Fibroblast of peridontal ligament (primary cell): ENCODE measurements around the gene TBC1D23.
"Not testable (repeated sequence)": the region's sequence is repeated elsewhere in the genome, so short reads cannot be mapped to it uniquely, and the experiment has no call there.

Experiments used
- DNase-seq: peaks from one replicate; pipeline ENCODE4 v3.0.0-alpha.2; 2010; ENCODE audit errors: extremely low read depth

TBC1D23 gene

DNA sequence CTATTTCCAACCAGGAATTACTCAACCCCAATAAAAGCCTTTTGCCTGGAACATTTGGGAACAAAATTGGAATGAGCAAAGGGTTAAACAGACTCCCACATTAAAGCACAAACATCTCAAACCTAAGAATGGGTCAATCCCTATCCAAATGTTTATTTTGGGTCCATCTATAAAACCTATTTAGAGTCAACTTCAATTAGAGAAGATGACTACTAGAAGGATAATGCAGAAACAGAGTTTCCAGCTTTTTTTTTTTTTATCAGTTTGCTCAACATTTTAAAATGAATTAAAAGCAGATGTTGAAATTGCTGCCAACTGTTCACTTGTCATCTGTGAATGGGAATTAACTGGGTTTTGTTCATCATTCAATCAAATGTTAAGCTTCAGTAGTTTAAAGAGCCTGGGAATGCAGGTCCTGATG lies 4.1 kb upstream of the TBC1D23 start:
- DNase-seq = peak; percentile 91

DNA sequence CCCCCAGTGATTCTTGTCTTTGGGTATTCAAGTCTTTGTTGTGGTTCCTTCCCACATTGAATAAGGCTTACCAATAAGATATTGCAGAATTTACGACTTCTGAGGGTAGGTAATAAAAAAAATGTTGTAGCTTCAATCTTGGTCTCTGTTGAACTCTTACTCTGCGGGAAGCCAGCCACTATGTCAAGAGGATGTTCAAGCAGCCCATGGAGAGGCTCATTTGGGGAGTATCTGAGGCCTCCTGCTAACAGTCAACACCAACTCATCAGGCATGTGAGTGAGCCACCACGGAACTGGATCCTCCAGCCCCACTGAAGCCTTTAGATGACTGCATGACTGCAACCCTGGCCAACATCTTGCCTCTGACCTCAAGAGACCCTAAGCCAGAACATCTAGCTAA lies 3.2 kb upstream of the TBC1D23 start:
- DNase-seq = peak; percentile 54

DNA sequence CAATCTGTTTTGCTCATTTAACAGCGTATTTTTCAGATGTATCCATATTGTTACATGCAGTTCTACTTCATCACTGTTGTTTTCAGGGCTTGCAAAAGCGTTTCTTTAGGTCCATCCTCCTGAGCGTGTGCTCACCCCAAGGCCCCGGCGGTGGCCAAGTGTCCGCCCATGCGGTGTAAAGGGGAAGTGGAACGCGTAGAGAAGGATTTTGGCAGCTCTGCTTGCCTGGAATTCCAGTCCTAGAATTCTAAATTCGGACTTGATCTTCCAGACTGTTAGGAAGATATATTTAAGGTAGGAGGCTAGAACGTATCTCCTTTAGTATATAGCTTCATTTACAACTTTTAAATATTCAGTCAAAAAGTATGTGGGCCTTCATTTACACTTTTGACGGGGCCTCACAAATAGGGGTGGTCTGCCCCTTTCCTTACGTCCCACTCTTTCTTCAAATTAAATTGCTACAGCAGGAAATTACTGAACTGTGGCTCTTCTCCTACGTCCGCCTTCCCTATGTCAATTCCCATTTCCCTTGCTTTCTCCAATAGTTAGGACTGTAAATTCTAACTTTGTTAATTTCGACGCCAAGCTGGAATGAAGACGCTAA lies 609 bp upstream of the TBC1D23 start:
- peak; percentile 70 for DNase-seq

DNA sequence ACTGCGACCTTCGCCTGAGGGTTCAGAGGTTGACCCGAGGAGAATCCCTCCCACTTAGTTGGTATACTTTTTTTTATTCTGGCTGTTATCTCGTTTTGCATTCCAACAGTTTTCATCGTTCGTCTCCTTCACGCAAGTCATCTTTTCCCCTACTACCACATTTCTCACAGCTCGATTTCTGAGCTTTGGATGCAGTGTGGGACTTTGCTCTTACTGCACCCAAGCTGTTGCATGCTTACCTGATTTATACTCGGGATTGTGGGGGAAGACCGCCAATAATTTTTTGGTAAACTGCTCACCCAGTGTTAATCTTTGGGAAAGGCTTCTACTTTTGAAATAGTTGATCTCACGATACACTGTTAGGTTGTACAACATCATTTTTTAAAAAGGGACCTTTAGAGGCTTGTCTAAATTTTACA lies 702 bp downstream of the TBC1D23 start:
- no peak for DNase-seq

DNA sequence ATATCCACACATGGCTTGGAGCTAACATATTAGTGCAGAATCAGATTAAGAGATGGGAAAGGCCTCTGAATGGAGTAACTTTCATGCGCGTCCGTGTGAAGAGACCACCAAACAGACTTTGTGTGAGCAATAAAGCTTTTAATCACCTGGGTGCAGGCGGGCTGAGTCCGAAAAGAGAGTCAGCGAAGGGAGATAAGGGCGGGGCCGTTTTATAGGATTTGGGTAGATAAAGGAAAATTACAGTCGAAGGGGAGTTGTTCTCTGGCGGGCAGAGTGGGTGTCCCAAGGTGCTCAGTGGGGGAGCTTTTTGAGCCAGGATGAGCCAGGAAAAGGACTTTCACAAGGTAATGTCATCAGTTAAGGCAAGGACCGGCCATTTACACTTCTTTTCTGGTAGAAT lies 2.1 kb downstream of the TBC1D23 start:
- DNase-seq = not testable (repeated sequence)

DNA sequence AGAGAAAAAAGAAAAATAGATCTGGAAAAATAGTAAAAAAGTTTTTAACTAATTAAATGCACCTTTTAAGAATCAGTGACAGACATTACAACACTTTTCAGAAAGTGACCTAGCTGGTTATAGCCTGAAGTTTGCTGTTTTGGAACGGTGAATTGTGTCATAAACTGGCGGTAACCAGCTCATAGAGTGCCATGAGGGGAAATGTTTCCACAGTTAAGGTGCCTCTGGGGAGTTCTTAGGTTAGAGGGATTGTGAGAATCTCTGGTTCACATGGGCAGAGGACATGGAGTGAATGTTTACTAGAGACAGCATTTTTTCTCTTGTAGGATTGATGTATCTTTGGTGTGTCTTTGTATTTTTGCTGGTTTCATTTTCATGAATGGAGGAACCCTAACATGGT lies 2.8 kb downstream of the TBC1D23 start:
- no peak for DNase-seq

DNA sequence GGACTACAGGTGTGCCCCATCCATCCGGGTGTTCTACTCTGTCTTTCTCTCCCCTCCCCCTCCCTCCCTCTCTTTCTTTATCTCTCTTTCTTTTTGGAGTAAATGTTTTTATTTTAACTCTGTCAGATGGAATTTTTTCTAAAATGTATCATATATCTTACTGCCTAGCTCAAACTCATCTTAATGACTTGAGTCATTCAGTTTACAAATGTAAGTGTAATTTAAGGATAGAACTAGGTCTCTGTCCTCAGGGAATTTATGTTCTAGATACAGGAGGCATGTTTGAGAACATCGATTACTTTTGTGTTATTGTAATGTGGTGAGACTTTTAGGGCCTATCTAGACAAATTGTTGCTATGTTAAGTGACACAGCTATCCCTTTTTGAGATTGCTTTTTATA lies 3.5 kb downstream of the TBC1D23 start:
- peak; percentile 24 for DNase-seq

DNA sequence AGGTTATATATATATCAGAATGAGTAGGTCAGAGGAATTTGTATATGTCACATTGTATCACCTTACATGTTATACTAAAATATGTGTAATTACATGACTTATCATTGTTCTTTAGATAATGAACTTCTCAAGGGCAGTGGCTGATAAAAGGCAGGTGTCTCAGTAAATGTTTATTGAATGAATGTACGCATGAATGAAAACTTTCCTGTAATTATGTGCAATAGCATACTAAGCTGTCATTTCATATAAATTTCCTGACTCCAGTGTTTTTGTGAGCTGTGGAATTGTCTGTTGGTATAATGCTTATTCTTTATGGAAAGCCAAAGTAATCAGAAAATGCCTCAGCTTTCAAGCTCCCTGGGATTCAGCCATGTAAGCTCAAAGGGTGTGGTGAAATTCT lies 4.2 kb downstream of the TBC1D23 start:
- peak; percentile 49 for DNase-seq

DNA sequence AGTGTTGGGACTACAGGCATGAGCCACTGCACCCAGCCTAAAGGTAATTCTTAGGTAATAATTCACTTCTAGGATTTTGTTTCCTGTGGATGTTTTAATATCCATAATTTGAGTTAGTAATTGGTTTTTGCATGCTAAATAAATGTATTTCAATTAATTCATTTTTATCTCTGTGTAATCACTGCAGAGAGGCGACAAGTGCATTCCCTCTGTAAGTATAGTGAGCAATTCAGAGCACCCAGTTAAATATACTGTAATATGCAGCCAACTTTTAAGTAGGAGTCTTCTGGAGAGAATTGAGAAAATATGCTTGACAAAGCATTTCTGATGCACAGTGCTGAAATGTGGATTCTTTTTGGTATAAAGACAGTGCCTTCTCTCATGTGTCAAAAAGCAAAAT lies 5.7 kb downstream of the TBC1D23 start:
- DNase-seq = no peak

DNA sequence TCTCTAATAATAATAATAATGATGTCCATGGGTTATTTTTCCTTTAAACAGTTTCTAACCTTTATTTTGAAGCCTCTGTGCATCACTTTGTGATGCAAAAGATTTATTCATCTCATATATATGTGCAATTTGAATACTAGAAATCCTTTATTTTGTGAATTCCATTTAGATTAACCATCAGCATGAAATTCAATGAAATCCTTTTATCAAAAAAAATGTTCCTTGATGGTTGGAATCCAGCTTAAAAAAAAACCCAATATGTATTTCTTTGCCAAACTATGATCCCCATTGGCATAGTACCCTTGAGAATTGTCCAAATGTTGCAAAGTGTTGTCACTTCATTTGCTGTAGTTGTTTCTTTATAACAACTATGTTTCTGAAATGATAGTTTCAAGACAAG lies 7.4 kb downstream of the TBC1D23 start:
- peak; percentile 58 for DNase-seq

DNA sequence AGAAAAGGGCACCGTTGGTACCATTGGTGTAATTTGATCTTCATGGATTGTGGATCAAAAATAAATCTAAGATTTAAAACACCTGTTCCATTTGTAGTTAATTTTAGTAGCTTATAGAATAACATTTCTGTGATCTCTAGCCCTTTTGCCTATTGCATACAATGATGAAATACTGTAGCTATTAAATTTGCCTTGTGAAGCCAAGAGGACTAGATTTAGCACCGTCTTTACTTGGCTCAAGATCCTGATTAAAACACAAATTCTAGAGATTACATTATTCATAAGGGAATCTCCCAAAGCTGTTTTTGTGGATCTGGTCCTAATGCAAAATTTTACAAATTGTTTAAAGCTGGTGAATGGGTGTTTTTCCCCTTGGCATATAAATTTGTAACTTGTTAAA lies 8.2 kb downstream of the TBC1D23 start:
- peak; percentile 85 for DNase-seq

DNA sequence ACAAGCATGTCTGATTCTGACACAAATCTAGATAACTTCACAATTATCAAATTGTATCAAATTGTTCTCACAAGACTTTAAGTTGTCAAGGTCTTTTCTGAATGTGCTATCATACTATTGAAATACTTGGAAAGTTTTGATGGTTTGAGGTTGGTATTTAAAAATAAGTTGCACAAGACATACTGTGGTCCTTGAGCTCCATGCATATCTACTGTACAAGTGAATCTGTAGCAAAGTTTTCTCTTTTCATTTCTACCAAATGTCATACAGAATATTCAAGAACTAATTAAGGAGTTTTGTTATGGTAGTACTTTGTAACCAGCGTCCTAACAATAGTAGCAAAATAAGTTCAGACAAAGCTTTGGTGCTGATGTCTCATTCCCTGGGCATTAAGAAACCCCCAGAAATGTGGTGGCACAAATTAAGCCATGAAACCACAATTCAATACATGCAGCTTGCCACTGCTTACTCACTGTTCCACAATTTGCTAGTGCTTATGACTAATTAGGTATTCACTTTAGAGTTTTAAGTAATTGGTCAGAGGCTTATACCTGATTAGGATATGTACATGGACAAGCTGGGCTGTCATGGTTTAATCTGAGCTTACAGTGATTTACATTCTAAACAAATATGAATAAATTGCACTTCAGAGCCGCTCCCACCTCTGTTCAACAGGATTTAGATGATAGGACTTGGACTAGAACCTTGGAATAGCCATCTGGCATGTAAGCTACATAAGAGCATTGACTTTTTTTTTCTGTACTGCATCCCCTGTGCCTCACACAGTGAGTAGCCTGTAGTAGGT lies 8.8 kb downstream of the TBC1D23 start:
- peak; percentile 93 for DNase-seq

DNA sequence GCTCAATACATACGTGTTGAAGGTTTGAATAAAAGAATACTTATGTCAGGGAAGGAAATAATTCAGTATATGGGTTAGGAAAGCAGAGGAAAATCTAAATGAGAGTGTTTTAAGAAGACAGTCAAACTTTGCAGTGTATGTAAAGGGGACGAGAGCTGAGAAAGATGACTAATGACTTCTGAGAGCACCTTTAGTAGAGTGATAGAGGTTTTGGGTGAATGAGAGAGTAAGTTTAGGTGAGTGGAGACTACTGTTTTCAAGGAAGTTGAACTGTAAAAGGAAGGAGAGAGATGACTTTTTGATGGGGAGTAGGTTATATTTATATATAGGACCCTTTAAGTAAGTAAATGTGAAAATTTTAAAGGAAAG lies 9.4 kb downstream of the TBC1D23 start:
- DNase-seq = no peak

DNA sequence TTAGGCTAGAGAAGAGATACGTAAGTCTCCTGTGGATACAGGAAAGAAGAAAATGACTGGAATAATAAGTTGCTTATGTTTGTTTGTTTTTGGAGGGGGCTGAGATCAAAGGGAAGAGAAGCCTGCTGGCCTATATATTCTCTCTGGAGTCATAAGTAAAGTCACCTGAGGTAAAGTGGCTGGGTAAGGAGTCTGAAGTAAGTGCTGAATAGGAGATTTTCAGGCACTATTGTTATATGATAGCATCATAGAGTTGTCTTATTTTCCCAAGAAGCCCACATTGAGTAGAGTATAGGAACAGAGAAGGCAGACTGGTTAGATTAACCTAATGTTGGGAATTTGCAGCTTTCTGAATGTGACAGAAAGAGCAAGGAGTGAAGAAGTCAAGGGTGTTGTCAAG lies 10.7 kb downstream of the TBC1D23 start:
- DNase-seq = no peak

DNA sequence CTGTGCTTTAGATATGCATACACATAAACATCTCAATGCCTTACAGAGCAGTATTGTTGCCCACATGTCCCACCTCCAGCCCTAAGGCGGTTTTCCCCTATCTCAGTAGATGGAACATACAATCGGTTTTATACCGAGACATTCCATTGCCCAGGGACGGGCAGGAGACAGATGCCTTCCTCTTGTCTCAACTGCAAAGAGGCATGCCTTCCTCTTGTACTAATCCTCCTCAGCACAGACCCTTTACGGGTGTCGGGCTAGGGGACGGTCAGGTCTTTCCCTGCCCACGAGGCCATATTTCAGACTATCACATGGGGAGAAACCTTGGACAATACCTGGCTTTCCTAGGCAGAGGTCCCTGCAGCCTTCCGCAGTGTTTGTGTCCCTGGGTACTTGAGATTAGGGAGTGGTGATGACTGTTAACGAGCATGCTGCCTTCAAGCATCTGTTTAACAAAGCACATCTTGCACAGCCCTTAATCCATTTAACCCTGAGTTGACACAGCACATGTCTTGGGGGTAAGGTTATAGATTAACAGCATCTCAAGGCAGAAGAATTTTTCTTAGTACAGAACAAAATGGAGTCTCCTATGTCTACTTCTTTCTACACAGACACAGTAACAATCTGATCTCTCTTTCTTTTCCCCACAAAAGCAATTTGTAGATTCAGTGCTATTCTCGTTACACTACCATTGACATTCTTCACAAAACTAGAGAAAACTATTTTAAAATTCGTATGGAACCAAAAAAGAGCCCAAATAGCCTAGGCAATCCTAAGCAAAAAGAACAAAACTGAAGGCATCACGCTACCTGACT lies 12.2 kb downstream of the TBC1D23 start:
- not testable (repeated sequence) for DNase-seq

DNA sequence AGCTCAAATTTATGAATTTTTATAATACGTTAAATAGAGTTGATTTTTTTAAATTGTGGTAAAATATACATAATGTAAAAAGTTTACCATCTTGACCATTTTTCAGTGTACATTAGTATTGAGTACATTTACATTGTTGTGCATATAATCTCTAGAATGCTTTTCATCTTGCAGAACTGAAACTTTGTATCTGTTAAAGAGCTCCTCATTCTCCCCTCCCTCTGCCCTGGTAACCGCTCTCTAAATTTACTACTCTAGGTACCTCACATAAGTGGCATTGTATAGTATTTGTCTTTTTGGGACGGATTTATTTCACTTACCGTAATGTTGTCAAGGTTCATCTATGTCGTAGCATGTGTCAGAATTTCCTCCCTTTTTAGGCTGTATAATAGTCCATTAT lies 13.6 kb downstream of the TBC1D23 start:
- no peak for DNase-seq

DNA sequence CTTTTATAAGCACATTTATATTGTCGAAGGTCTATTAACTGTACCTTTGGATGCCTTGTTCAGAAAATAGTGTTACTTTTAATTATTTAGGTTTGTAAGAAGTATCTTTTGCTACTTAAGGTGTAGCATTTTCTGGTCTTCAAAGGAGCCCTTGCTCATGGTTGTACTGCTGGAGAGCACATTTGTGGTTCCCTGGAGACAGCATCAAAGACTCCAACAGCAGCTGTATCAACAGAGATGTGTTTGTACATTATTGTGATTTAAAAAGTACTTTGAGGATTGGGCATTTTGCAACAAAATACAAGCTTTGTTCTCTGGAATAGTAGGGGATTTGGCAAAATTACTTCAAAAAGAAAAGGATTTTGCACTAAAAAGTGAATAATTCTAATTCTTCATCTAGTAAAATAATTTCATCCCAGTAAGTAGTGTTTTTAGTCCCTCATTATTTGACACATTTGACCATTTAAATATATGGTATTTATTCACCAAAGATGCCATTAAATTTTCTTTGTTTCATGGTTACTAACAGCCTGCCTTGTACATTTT lies 16.5 kb downstream of the TBC1D23 start:
- no peak for DNase-seq

DNA sequence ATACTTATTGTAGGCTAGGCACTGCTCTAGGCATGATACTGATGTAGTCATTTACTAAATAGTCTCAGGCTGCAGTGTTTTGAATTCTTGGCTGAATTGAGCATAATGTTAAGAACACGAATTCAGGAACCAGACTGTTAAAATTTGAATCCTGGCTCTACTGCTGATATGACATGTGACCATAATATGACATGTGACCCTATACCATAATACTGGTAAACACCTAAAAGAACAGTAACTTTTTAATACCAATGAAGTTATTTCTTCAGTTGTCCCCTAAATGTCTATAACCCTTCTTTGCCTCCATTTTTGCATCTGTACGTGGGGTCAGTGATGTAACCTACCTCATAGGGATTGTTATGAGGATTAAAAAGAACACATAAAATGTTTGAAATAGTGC lies 18.1 kb downstream of the TBC1D23 start:
- DNase-seq = no peak

DNA sequence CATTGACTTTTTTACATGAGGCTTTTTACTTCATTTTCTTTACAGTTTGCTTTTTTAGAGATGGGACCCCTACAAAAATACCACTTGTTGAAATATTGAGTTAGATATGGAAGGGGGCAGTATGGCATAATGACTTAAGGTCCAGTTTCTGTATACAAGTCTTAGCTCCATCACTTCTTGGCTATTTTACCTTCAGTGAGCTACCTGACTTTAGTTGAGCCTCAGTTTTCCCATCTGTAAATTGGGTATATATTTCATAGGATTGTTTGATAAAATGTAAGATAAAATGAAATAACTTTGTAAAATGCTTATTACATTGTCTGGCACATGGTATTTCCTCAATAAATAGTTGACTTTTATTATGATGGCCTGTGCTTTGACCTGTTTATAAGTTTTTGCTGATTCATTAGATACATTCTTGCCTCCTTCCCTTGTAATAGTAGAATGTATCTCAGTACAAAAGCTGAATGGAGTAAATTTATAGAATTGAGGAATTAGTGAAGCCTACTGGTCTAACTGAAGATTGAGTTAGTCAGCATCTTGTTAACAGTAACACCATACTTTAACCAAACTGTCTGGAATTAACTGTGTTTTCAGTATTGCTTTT lies 27.6 kb downstream of the TBC1D23 start:
- no peak for DNase-seq

DNA sequence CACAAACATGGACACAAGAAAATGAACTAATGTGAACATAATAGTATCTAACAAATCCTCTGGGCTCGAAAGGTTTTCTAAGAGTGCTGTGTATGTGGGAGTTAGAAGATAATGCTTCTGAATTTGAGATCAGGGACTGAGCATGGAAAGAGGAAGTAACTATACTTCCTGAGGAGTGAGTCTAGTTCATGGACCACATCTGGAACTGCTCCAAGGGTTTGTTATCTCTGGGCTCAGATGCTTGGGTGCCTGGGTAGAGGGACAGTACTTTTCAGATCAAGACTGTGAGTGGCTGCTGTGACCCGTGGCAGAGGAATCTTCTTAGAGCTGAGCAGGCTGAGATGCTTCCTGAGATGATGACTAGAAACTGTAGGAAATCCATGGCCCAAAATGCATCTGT lies 28.5 kb downstream of the TBC1D23 start:
- DNase-seq = no peak

DNA sequence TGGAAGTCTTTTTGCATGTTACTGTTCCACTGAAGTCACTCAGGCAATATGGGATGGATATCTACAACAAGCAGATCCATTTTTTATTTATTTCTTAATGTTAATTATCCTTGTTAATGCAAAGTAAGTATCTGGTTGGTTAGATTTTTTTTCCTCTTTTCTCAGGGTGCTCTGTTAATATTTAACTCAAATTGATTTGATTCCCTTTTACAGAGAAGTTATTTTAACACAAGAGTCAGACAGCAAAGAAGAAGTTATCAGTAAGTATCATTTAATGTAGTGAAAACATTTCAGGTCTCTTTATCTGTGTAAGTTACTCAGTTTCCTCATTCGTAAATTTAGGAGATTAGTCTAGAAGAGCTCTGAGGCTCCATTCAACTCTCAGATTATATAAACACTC lies 34.3 kb downstream of the TBC1D23 start:
- no peak for DNase-seq

DNA sequence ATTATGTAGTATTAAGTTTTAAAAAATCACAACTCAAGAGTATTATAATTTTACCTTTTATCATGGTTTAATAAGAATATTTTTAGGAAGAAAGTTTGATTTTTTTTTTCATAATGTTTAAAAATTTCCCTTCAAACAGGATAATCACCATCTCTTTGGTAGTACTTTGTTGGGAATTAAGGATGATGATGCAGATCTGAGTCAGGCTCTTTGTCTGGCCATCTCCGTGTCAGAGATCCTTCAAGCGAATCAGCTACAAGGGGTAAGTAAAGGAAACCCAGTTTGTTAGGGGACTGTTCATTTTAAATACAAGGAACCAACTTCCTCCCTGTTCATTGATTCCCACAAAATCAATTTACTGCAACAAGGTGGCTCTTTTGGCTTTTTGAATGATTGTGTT lies 37.0 kb downstream of the TBC1D23 start:
- DNase-seq = peak; percentile 26
